ENCODE data around the gene PRKN.

Gene PRKN

GRCh38 chr6:162715601-162716000 lies 12.0 kb downstream of the PRKN start:
- in situ Hi-C loops (cut with HindIII; ENCODE audit: low sequenced_read_pairs) = no loop called here
- H3K4me3 ChIP-seq (ENCODE audit: low read depth, low read length) = no peak overlapping the region
- TF ChIP-seq CTCF (IDR thresholded peaks at IDR 0.05; ENCODE audit: low read depth, low read length) = no peak
- no peak for DNase-seq (ENCODE audit: low read depth, low spot score)

- DNase-seq (ENCODE audit: low read depth, low spot score) = no peak
- in situ Hi-C loops (cut with HindIII; ENCODE audit: low sequenced_read_pairs) = no loop called here
- H3K4me3 ChIP-seq (ENCODE audit: low read depth, low read length) = no peak overlapping the region
- no peak for TF ChIP-seq CTCF (IDR thresholded peaks at IDR 0.05; ENCODE audit: low read depth, low read length)
Observed at GRCh38 chr6:162713974-162714780, 13.4 kb downstream of the PRKN start.

- no peak for TF ChIP-seq CTCF (IDR thresholded peaks at IDR 0.05; ENCODE audit: low read depth, low read length)
- no peak for DNase-seq (ENCODE audit: low read depth, low spot score)
- in situ Hi-C loops (cut with HindIII; ENCODE audit: low sequenced_read_pairs) = no loop called here
- no peak overlapping the region for H3K4me3 ChIP-seq (ENCODE audit: low read depth, low read length)
Observed at GRCh38 chr6:162712694-162713093, 14.9 kb downstream of the PRKN start.

- TF ChIP-seq CTCF (IDR thresholded peaks at IDR 0.05; ENCODE audit: low read depth, low read length) = no peak
- in situ Hi-C loops (cut with HindIII; ENCODE audit: low sequenced_read_pairs) = no loop called here
- no peak overlapping the region for H3K4me3 ChIP-seq (ENCODE audit: low read depth, low read length)
- DNase-seq (ENCODE audit: low read depth, low spot score) = no peak
Observed at GRCh38 chr6:162711376-162711775, 16.2 kb downstream of the PRKN start.

- DNase-seq (ENCODE audit: low read depth, low spot score) = no peak
- no peak for TF ChIP-seq CTCF (IDR thresholded peaks at IDR 0.05; ENCODE audit: low read depth, low read length)
- in situ Hi-C loops (cut with HindIII; ENCODE audit: low sequenced_read_pairs) = no loop called here
- H3K4me3 ChIP-seq (ENCODE audit: low read depth, low read length) = no peak overlapping the region
Observed at GRCh38 chr6:162710936-162711335, 16.6 kb downstream of the PRKN start.

GRCh38 chr6:162710419-162710818 lies 17.1 kb downstream of the PRKN start:
- no peak for DNase-seq (ENCODE audit: low read depth, low spot score)
- in situ Hi-C loops (cut with HindIII; ENCODE audit: low sequenced_read_pairs) = no loop called here
- H3K4me3 ChIP-seq (ENCODE audit: low read depth, low read length) = no peak overlapping the region
- no peak for TF ChIP-seq CTCF (IDR thresholded peaks at IDR 0.05; ENCODE audit: low read depth, low read length)

All from astrocyte of the spinal cord (primary cell).